NCI-H1105 treated with DMSO at 0.1 percent for 48 hours (cell line): ENCODE results near the gene PNPLA7.

Experiments used
- DNase-seq: peaks from one replicate; lab custom pipeline; 2025; lab: John Stamatoyannopoulos, UW

The PNPLA7 gene

GRCh38 chr9:137494104-137494544 is 56.1 kb downstream of the PNPLA7 start:
- DNase-seq, result no peak

- DNase-seq, result no peak
Measured at GRCh38 chr9:137493364-137494103, 56.7 kb downstream of the PNPLA7 start.

- no peak for DNase-seq
Measured at GRCh38 chr9:137492464-137493363, 57.5 kb downstream of the PNPLA7 start.

DNA sequence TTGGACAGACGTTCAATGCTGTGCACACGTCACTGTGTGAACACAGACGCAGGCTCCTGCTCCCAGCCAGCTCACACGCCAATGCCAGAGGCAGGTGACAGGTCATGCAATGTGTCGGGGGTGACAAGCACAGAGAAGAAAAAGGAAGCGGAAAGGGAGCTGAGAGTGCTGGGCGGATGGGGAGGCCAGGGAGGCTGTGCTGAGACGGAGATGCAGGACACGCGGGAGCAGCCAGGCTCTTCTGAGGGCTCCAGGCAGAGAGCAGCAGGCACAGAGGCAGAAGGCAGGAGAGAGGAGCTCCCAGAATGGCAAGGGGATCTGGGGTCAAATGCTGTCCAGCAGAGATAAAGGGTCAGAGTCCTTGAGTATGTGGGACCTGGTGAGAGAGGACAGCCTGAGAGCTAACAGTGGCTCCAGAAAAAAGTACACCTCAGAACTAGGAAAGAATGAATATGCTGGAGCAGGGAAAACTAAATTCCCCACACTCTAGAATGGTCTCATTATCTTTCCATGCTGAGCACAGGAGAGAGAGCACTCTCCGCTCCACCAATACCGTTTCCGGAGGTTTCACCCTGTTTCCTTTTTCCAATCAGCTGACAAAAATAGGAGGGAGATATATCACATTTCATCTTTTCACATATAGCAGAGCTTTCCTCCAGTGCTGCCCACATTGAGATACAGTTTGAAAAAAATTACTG is 58.3 kb downstream of the PNPLA7 start:
- DNase-seq, result no peak

GRCh38 chr9:137490532-137491186 is 59.5 kb downstream of the PNPLA7 start:
- DNase-seq, result no peak

- DNase-seq, result no peak
Measured at GRCh38 chr9:137488906-137489305, 61.3 kb downstream of the PNPLA7 start.

GRCh38 chr9:137488327-137488653 is 61.9 kb downstream of the PNPLA7 start:
- DNase-seq, result peak; percentile 52

- DNase-seq, result peak; percentile 64
Measured at GRCh38 chr9:137487454-137488326, 62.5 kb downstream of the PNPLA7 start.

DNA sequence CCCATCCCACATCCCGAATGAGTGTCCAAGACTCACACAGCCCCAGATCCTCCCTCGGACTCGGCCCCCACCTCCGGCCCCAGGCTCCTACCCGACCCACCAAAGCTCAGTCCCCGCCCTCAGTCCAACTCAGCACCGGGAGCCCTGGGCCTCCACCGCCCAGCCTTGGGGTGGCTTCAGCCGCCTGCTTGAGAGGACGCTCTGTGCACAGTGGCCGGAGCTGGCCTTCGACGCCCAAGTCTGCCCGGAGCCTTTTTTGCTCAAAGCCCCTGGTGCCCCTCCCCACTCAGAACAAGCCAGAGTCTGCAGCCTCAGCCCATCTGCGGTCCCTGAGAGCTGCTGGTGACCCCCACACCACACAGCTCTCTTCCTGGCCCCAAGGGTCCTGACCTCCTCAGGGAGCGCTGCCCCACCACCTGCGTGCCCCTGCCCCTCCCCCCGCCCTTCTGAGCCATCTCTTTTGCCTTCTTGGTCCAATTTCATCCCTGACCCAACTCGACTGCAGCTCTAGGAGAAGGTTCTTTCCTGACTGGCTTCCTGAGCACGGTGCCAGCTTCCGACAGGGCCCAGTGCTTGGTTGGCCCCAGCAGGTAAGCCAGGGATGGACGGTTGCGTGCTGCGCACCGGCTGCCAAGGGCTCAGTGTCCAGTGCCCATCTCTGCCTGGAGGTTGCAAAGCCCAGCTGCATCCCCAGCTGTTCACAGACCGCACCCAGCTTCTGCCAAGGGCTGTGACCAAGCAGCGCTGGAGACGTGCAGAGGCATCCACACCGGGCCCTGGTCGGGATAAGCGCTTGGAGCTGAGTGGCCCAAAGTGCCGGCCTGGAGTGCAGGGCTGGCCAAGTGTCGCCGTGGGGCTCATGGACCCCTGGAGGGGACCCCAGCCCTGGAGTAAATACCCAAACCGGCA is 63.4 kb downstream of the PNPLA7 start:
- DNase-seq, result no peak

- DNase-seq, result no peak
Measured at GRCh38 chr9:137486141-137486490, 64.1 kb downstream of the PNPLA7 start.

DNA sequence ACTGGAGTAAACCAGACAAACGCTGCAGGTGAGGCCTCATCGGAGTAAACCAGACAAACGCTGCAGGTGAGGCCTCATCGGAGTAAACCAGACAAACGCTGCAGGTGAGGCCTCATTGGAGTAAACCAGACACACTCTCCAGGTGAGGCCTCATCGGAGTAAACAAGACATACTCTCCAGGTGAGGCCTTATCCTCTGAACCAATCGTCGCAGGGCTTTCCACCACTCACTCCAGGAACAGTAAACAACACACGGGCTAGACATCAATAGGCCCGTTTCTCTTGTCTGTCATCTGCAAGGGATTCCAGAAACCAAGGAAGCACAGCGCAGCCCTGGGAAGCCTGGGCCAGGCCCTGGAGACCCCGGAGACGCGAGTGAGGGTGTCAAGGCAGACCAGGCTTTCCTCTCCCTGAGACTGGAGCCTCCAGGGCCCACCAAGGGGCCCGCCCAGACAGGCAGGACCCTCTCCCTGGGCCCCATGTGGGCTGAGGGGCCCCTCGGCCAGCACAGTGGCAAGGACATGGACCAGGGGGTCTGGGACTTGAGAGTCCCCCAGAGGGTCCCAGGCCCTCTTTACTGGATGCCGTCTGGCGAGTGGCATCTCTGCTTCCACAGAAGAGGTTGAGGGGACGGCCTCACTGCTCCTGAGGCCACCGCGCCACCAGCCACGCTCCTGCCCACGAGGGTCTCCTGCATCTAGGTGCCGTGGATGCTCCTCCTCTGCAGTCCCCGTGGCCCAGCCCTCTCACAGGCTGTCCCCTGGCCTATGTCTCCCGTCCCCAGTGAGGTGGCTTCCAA is 64.7 kb downstream of the PNPLA7 start:
- DNase-seq, result no peak

DNA sequence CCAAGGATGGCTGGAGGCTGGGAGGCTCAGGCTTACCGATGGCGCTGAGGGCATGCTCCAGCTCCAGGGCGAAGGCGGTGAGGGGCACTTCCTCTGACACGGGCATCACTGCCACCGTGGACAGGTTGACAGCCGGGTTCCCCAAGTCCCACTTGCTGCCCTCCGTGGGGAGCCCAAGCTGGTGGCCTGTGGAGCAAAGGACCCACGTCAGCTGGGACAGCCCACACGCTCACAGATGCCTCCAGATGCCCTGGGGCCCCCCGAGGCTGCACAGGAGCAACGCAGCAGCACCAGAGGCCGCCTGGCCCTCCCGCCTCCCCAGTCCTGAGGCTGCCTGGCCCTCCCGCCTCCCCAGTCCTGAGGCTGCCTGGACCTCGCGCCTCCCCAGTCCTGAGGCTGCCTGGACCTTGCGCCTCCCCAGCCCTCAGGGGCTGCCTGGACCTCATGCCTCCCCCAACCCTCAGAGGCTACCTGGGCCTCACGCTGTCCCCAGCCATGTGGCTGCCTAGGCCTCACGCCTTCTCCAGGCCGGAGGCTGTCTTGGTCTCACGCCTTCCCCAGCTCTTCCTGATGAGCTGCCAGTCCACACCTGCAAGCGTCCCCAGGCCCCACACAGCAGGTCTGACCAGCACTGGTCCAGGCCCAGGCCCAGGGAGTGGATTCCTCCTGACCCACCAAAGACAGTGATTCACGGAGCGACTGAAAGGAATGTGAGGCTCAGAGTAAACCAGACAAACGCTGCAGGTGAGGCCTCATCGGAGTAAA is 65.5 kb downstream of the PNPLA7 start:
- no peak for DNase-seq

DNA sequence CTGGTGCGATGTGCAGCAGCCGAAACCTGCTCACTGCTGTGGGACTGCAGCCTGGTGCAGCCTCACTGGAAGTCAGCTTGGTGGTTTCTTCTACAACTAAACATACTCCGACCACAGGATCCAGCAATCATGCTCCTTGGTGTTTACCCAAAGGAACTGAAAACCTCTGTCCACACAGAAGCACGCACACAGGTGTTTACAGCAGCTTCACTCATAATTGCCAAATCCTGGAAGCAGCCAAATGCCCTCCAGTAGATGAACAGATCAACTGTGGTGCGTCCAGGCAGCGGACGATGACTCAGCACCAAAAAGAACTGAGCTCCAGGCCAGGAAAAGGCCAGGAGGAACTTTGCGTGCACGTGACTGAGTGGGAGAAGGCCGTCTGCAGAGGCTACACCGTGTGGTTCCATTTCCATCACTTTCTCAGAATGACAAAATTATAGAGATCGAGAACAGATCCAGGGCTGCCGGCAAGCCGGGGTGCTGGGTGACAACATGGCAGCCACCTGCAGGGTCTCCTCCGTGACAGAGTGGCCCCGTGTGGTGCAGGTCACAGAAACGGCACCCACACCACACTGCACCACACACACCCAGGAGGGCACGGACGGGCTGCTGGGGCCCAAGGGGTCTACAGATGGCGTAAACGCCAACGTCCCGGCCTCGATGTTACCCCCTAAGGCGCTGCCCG is 68.0 kb downstream of the PNPLA7 start:
- DNase-seq, result no peak

DNA sequence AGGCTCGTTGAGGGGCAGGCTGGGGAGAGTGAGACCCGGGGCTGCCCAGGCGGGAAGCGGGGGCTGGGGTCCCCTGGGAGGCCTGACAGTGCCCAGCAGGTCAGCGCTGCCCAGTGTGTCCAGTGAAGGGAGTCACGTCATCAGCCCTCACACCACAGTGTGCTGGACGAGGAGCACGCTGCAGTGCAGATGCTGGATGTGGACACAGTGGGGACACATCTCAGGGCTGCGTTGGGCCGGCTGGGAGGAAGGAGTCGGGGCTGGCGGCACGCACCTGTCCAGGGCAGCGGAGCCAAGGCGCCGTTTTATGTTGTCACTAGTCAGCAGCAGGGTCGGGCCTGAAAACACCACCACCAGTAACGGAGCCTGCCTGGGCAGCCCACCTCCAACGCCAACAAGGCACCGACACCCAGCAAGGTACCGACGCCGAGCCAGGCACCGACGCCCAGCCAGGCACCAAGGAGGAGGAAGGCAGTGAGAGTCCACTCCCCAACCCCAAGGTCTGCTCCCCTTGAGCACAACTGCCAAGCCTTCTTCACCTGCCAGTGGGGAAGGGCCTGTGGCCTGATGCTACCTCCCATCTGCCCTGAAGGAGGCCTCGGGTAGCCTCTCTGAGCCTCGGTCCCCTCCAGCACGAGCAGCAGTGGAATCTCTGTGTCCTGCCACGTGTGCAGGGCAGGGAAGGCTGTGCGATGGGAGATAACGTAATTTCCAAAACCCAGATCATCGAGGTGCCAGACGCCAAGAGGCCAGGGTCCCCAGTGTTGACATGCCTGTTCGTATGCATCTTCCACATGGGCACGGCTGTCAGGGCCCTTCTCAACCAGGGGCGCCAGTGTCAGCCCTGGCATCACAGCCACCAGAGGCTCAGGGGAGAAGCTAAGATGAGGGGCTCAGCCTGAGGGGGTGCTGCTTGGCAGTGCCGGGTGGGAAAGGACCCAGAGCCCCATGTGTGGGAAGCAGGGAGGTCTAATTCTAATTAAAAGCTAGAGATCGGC is 69.2 kb downstream of the PNPLA7 start:
- no peak for DNase-seq

- no peak for DNase-seq
Measured at GRCh38 chr9:137479892-137480685, 70.1 kb downstream of the PNPLA7 start.
